ENCODE measurements around the gene SYN1. TPM values are rescaled to one million over a fixed set of nuclear protein-coding genes. Genes with fewer than 3 reads are reported as not detected.
A peak's percentile ranks its signal among the peaks of the same experiment; 100 is the strongest.

The SYN1 gene
- polyA plus RNA-seq, 1 donor (not counting 4 experiments of a cell fraction or from before 2014, with no cell fraction given): 0.07 TPM

DNA sequence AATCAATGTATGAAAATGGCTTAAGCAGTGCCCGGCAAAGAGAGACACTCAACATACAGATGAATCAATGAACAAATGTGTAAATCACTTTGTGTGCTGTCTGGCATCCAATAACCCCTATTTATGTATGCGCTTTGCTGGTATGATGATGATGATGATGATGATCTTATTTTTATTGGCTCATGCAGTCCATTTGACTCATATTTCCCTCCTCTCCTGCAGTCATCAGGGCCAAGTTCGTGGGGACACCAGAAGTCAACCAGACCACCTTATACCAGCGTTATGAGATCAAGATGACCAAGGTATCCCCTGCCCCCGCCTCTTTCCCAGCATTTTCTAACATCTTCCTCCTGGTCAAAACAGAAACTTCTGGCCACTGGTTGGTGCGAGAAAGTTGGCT lies 34.9 kb downstream of the SYN1 start:
- DNase-seq (ENCODE audit: low read depth, low spot score): no peak
- no peak overlapping the region for H3K4me3 ChIP-seq (ENCODE audit: control insufficient read depth in 2 of 3, extremely low read depth in 1 of 3, insufficient read depth in 2 of 3, low read depth in 1 of 3, low read length in 3 of 3)
- H3K9ac ChIP-seq (ENCODE audit: control insufficient read depth, extremely low read depth, insufficient read depth, low read length): no peak overlapping the region
- no peaks in the 10 kb centered on the region for H3K27me3 ChIP-seq (ENCODE audit: control insufficient read depth, extremely low read depth, insufficient read depth, low read length)
- H3K36me3 ChIP-seq (ENCODE audit: control insufficient read depth in 2 of 2, extremely low read depth in 1 of 2, insufficient read depth in 2 of 2, low read length in 2 of 2): peaks cover 0 to 10% of the 10 kb centered on the region in 2 experiments
- TF ChIP-seq, protein P1, sequence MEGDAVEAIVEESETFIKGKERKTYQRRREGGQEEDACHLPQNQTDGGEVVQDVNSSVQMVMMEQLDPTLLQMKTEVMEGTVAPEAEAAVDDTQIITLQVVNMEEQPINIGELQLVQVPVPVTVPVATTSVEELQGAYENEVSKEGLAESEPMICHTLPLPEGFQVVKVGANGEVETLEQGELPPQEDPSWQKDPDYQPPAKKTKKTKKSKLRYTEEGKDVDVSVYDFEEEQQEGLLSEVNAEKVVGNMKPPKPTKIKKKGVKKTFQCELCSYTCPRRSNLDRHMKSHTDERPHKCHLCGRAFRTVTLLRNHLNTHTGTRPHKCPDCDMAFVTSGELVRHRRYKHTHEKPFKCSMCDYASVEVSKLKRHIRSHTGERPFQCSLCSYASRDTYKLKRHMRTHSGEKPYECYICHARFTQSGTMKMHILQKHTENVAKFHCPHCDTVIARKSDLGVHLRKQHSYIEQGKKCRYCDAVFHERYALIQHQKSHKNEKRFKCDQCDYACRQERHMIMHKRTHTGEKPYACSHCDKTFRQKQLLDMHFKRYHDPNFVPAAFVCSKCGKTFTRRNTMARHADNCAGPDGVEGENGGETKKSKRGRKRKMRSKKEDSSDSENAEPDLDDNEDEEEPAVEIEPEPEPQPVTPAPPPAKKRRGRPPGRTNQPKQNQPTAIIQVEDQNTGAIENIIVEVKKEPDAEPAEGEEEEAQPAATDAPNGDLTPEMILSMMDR (optimal IDR thresholded peaks at IDR 0.05 in 1 of 3, IDR thresholded peaks at IDR 0.05 in 1 of 3, conservative IDR thresholded peaks at IDR 0.05 in 1 of 3; ENCODE audit: extremely low read depth in 1 of 3, insufficient read depth in 2 of 3, low read length in 3 of 3): no peak
- no peak for TF ChIP-seq EZH2 (IDR thresholded peaks at IDR 0.05; ENCODE audit: low read length)
- no peaks in the 10 kb centered on the region for H3K9me3 ChIP-seq (ENCODE audit: control insufficient read depth, low read depth, low read length)
- no peak overlapping the region for H2AFZ ChIP-seq (ENCODE audit: control insufficient read depth, low read length)
- H3K9me1 ChIP-seq (ENCODE audit: control insufficient read depth, extremely low read depth, insufficient read depth, low read length): no peaks in the 10 kb centered on the region
- no peak for FAIRE-seq
- H3K4me1 ChIP-seq (ENCODE audit: control insufficient read depth, extremely low read depth, insufficient read depth, low read length): peaks cover 6% of the 10 kb centered on the region
- H3K79me2 ChIP-seq (ENCODE audit: control insufficient read depth, insufficient read depth, low read length): no peaks in the 10 kb centered on the region
- dilution Hi-C loops (cut with MboI; ENCODE audit: extremely low pct_ligation_motif_present, low sequenced_read_pairs): no loop called here
- no peak overlapping the region for H3K4me2 ChIP-seq (ENCODE audit: control insufficient read depth, extremely low read depth, insufficient read depth, low read depth, low read length)
- no peaks in the 10 kb centered on the region for H4K20me1 ChIP-seq (ENCODE audit: control insufficient read depth, extremely low read depth, insufficient read depth, low read length)
- no peak overlapping the region for H3K27ac ChIP-seq (ENCODE audit: control insufficient read depth, insufficient read depth, low read length)

DNA sequence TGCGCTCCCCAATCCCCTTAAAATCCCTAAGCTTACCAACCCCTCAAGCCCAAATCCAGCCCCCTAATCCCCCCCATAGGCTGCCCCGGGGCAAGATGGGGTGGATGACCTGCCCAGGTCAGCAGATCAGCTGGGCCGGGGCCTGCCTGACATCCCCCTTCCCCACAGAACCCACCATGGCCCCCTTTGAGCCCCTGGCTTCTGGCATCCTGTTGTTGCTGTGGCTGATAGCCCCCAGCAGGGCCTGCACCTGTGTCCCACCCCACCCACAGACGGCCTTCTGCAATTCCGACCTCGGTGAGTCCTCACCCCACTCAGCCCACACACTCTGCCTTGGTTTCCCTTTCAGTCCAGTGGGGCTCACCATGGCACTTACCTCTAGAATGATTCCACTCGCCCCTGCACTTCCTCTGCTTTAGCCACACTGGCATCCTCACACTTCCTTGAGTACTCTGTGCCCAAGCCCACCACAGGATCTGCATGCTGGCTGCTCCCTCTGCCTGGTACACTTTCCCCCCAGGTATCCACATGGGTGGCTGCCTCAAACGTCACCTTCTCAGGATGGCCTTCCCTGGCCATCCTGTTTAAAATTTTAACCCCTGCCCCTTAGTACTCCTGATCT lies 36.3 kb downstream of the SYN1 start:
- Histone ChIP-seq H3K4me3 (ENCODE audit: control insufficient read depth in 2 of 3, extremely low read depth in 1 of 3, insufficient read depth in 2 of 3, low read depth in 1 of 3, low read length in 3 of 3) (peak overlapping the region; percentile 11 to 48 (median 44)), H3K9me1 (ENCODE audit: control insufficient read depth, extremely low read depth, insufficient read depth, low read length) (no peaks in the 10 kb centered on the region), H3K27ac (ENCODE audit: control insufficient read depth, insufficient read depth, low read length) (no peak overlapping the region), H3K79me2 (ENCODE audit: control insufficient read depth, insufficient read depth, low read length) (no peaks in the 10 kb centered on the region), H4K20me1 (ENCODE audit: control insufficient read depth, extremely low read depth, insufficient read depth, low read length) (no peaks in the 10 kb centered on the region), H3K4me2 (ENCODE audit: control insufficient read depth, extremely low read depth, insufficient read depth, low read depth, low read length) (peak overlapping the region; percentile 11), H3K27me3 (ENCODE audit: control insufficient read depth, extremely low read depth, insufficient read depth, low read length) (no peaks in the 10 kb centered on the region), H2AFZ (ENCODE audit: control insufficient read depth, low read length) (no peak overlapping the region), H3K36me3 (ENCODE audit: control insufficient read depth in 2 of 2, extremely low read depth in 1 of 2, insufficient read depth in 2 of 2, low read length in 2 of 2) (peaks cover 0 to 10% of the 10 kb centered on the region in 2 experiments), H3K4me1 (ENCODE audit: control insufficient read depth, extremely low read depth, insufficient read depth, low read length) (peaks cover 11% of the 10 kb centered on the region), H3K9ac (ENCODE audit: control insufficient read depth, extremely low read depth, insufficient read depth, low read length) (peak overlapping the region; percentile 13), H3K9me3 (ENCODE audit: control insufficient read depth, low read depth, low read length) (no peaks in the 10 kb centered on the region)
- DNase-seq (ENCODE audit: low read depth, low spot score) (no peak), FAIRE-seq (no peak)
- TF ChIP-seq EZH2 (IDR thresholded peaks at IDR 0.05; ENCODE audit: low read length): no peak
- TF ChIP-seq, protein P1 (optimal IDR thresholded peaks at IDR 0.05 in 1 of 3, IDR thresholded peaks at IDR 0.05 in 1 of 3, conservative IDR thresholded peaks at IDR 0.05 in 1 of 3; ENCODE audit: extremely low read depth in 1 of 3, insufficient read depth in 2 of 3, low read length in 3 of 3): no peak
- dilution Hi-C loops (cut with MboI; ENCODE audit: extremely low pct_ligation_motif_present, low sequenced_read_pairs): no loop called here
